ENCODE data around the gene RWDD2A. TPM values are rescaled to one million over a fixed set of nuclear protein-coding genes. Genes with fewer than 3 reads are reported as not detected.
A peak's percentile ranks its signal among the peaks of the same experiment; 100 is the strongest.

The RWDD2A gene
- total RNA-seq: 1 to 10 TPM; 5.0 to 5.2 TPM
- 1 to 10 TPM; 2.0 to 2.1 TPM for polyA plus RNA-seq

GRCh38 chr6:83192871-83193746 is at the start of gene RWDD2A, which contains the start of gene PGM3:
RWDD2A (plus strand) TSS chr6:83193357; CDS start chr6:83194452, 1,095 bp downstream.
PGM3 (minus strand) TSS chr6:83193265; CDS start chr6:83191012, 2,253 bp downstream.
- intact Hi-C loops (cut with micrococcal nuclease): loop anchor here (1.0 to 5.0 kb wide), 4 partner anchors 22 to 1034 kb away; partner anchors contain the start of genes CEP162, CYB5R4 and DOP1A
- peak within 1 kb of the TSS; percentile 87 to 99 (median 98) for H3K27ac Mint-ChIP-seq
- H3K36me3 ChIP-seq (ENCODE audit: insufficient read depth, low read length): no peaks in the 10 kb centered on the region
- H3K4me1 ChIP-seq (ENCODE audit: insufficient read depth, low read length): peaks cover 21% of the 10 kb centered on the region
- H3K9me3 Mint-ChIP-seq: no peaks in the 10 kb centered on the region
- no peaks in the 10 kb centered on the region for H3K27me3 Mint-ChIP-seq
- H3K36me3 Mint-ChIP-seq: peaks cover 3 to 22% of the 10 kb centered on the region in 2 donors
- H3K4me1 Mint-ChIP-seq: peaks cover 32 to 66% (median 49%) of the 10 kb centered on the region in 4 donors
- peak within 1 kb of the TSS; percentile 96 to 99 (median 98) for H3K4me3 Mint-ChIP-seq
- H3K27ac ChIP-seq (ENCODE audit: low read depth, low read length): peak within 1 kb of the TSS; percentile 88
- peak; percentile 87 to 90 (median 90) for DNase-seq
- H3K4me3 ChIP-seq (ENCODE audit: low read length in 2 of 2): peak within 1 kb of the TSS; percentile 65 to 71
- no peaks in the 10 kb centered on the region for H3K27me3 ChIP-seq (ENCODE audit: insufficient read depth, low read length)
- no peaks in the 10 kb centered on the region for H3K9me3 ChIP-seq (ENCODE audit: control insufficient read depth in 1 of 2, low read length in 2 of 2)
- ChIA-PET CTCF (ENCODE audit: partially characterized antibody) (interaction anchor here (4.0 to 12.0 kb wide), 2 partner anchors 22 to 127 kb away, joined by 12 to 108 read pairs; partner anchors contain the start of genes DOP1A and UBE3D), POLR2A (ENCODE audit: partially characterized antibody) (interaction anchor here (0.8 to 2.1 kb wide), 4 partner anchors 11 to 946 kb away, joined by 3 to 11 read pairs (median 6); partner anchors contain the start of genes DOP1A and IBTK)

- Histone ChIP-seq H3K4me1 (ENCODE audit: insufficient read depth, low read length) (no peaks in the 10 kb centered on the region), H3K27me3 (ENCODE audit: insufficient read depth, low read length) (no peaks in the 10 kb centered on the region), H3K36me3 (ENCODE audit: insufficient read depth, low read length) (peaks cover 15% of the 10 kb centered on the region), H3K4me3 (ENCODE audit: low read length in 2 of 2) (no peak overlapping the region), H3K27ac (ENCODE audit: low read depth, low read length) (no peak overlapping the region), H3K9me3 (ENCODE audit: control insufficient read depth in 1 of 2, low read length in 2 of 2) (no peaks in the 10 kb centered on the region)
- POLR2A ChIA-PET (ENCODE audit: partially characterized antibody): no interaction called here
- CTCF ChIA-PET (ENCODE audit: partially characterized antibody): no interaction called here
- H3K9me3 Mint-ChIP-seq: peaks cover 0 to 2% (median 0%) of the 10 kb centered on the region in 8 donors
- no peak for DNase-seq
- H3K27ac Mint-ChIP-seq: no peak overlapping the region
- H3K36me3 Mint-ChIP-seq: peaks cover 29 to 60% of the 10 kb centered on the region in 2 donors
- H3K4me1 Mint-ChIP-seq: peaks cover 0 to 3% (median 0%) of the 10 kb centered on the region in 4 donors
- intact Hi-C loops (cut with micrococcal nuclease): no loop called here
- no peak overlapping the region for H3K4me3 Mint-ChIP-seq
- no peaks in the 10 kb centered on the region for H3K27me3 Mint-ChIP-seq
Observed at GRCh38 chr6:83151114-83151513, 42.0 kb upstream of the RWDD2A start.

- DNase-seq: no peak
- H3K27ac ChIP-seq (ENCODE audit: low read depth, low read length): no peak overlapping the region
- H3K4me3 Mint-ChIP-seq: no peak overlapping the region
- peaks cover 0 to 3% (median 0%) of the 10 kb centered on the region in 4 donors for H3K4me1 Mint-ChIP-seq
- no peak overlapping the region for H3K27ac Mint-ChIP-seq
- peaks cover 15% of the 10 kb centered on the region for H3K36me3 ChIP-seq (ENCODE audit: insufficient read depth, low read length)
- intact Hi-C loops (cut with micrococcal nuclease): no loop called here
- no peaks in the 10 kb centered on the region for H3K27me3 Mint-ChIP-seq
- CTCF ChIA-PET (ENCODE audit: partially characterized antibody): interaction anchor here (2.6 kb wide), 1 partner anchor 13 kb away, joined by 11 read pairs; no protein-coding TSS in a partner anchor
- POLR2A ChIA-PET (ENCODE audit: partially characterized antibody): no interaction called here
- H3K4me1 ChIP-seq (ENCODE audit: insufficient read depth, low read length): no peaks in the 10 kb centered on the region
- H3K9me3 ChIP-seq (ENCODE audit: control insufficient read depth in 1 of 2, low read length in 2 of 2): no peaks in the 10 kb centered on the region
- H3K27me3 ChIP-seq (ENCODE audit: insufficient read depth, low read length): no peaks in the 10 kb centered on the region
- peaks cover 0 to 2% (median 0%) of the 10 kb centered on the region in 8 donors for H3K9me3 Mint-ChIP-seq
- H3K4me3 ChIP-seq (ENCODE audit: low read length in 2 of 2): no peak overlapping the region
- peaks cover 37 to 70% of the 10 kb centered on the region in 2 donors for H3K36me3 Mint-ChIP-seq
Observed at GRCh38 chr6:83152913-83153312, 40.2 kb upstream of the RWDD2A start.

GRCh38 chr6:83153883-83154521 is 39.2 kb upstream of the RWDD2A start:
- H3K27ac Mint-ChIP-seq: peak overlapping the region in 1 of 7 donors; percentile 1
- peaks cover 12% of the 10 kb centered on the region for H3K36me3 ChIP-seq (ENCODE audit: insufficient read depth, low read length)
- intact Hi-C loops (cut with micrococcal nuclease): no loop called here
- peaks cover 0 to 2% (median 0%) of the 10 kb centered on the region in 8 donors for H3K9me3 Mint-ChIP-seq
- H3K4me3 ChIP-seq (ENCODE audit: low read length in 2 of 2): no peak overlapping the region
- peaks cover 0 to 3% (median 0%) of the 10 kb centered on the region in 4 donors for H3K4me1 Mint-ChIP-seq
- no peak overlapping the region for H3K27ac ChIP-seq (ENCODE audit: low read depth, low read length)
- no peaks in the 10 kb centered on the region for H3K27me3 Mint-ChIP-seq
- no peaks in the 10 kb centered on the region for H3K9me3 ChIP-seq (ENCODE audit: control insufficient read depth in 1 of 2, low read length in 2 of 2)
- H3K4me3 Mint-ChIP-seq: no peak overlapping the region
- DNase-seq: no peak
- H3K4me1 ChIP-seq (ENCODE audit: insufficient read depth, low read length): no peaks in the 10 kb centered on the region
- ChIA-PET POLR2A (ENCODE audit: partially characterized antibody) (no interaction called here), CTCF (ENCODE audit: partially characterized antibody) (interaction anchor here (2.6 kb wide), 1 partner anchor 12 kb away, joined by 11 read pairs; no protein-coding TSS in a partner anchor)
- H3K36me3 Mint-ChIP-seq: peaks cover 37 to 63% of the 10 kb centered on the region in 2 donors
- H3K27me3 ChIP-seq (ENCODE audit: insufficient read depth, low read length): no peaks in the 10 kb centered on the region

GRCh38 chr6:83155794-83156193 is 37.4 kb upstream of the RWDD2A start:
- H3K9me3 Mint-ChIP-seq: peaks cover 0 to 2% (median 0%) of the 10 kb centered on the region in 8 donors
- ChIA-PET POLR2A (ENCODE audit: partially characterized antibody) (no interaction called here), CTCF (ENCODE audit: partially characterized antibody) (interaction anchor here (1.2 to 1.6 kb wide), 3 partner anchors 16 to 90 kb away, joined by 3 to 9 read pairs (median 4); partner anchors contain the start of gene UBE3D)
- Histone ChIP-seq H3K36me3 (ENCODE audit: insufficient read depth, low read length) (peaks cover 12% of the 10 kb centered on the region), H3K27ac (ENCODE audit: low read depth, low read length) (no peak overlapping the region), H3K4me3 (ENCODE audit: low read length in 2 of 2) (no peak overlapping the region), H3K4me1 (ENCODE audit: insufficient read depth, low read length) (no peaks in the 10 kb centered on the region), H3K9me3 (ENCODE audit: control insufficient read depth in 1 of 2, low read length in 2 of 2) (no peaks in the 10 kb centered on the region), H3K27me3 (ENCODE audit: insufficient read depth, low read length) (no peaks in the 10 kb centered on the region)
- intact Hi-C loops (cut with micrococcal nuclease): no loop called here
- H3K27ac Mint-ChIP-seq: peak overlapping the region in 2 of 7 donors; percentile 8 to 36
- H3K27me3 Mint-ChIP-seq: no peaks in the 10 kb centered on the region
- H3K4me1 Mint-ChIP-seq: no peaks in the 10 kb centered on the region
- no peak overlapping the region for H3K4me3 Mint-ChIP-seq
- no peak for DNase-seq
- H3K36me3 Mint-ChIP-seq: peaks cover 44 to 62% of the 10 kb centered on the region in 2 donors

GRCh38 chr6:83160167-83160566 is 33.0 kb upstream of the RWDD2A start:
- no peak overlapping the region for H3K4me3 Mint-ChIP-seq
- H3K36me3 Mint-ChIP-seq: peaks cover 57 to 68% of the 10 kb centered on the region in 2 donors
- H3K4me1 Mint-ChIP-seq: no peaks in the 10 kb centered on the region
- H3K27ac Mint-ChIP-seq: peak overlapping the region in 3 of 7 donors; percentile 5 to 53 (median 11)
- no peak for DNase-seq
- ChIA-PET CTCF (ENCODE audit: partially characterized antibody) (interaction anchor here (1.3 kb wide), 2 partner anchors 93 to 886 kb away, joined by 3 read pairs; partner anchors contain the start of gene DOP1A), POLR2A (ENCODE audit: partially characterized antibody) (no interaction called here)
- H3K36me3 ChIP-seq (ENCODE audit: insufficient read depth, low read length): no peaks in the 10 kb centered on the region
- no peaks in the 10 kb centered on the region for H3K27me3 ChIP-seq (ENCODE audit: insufficient read depth, low read length)
- H3K4me1 ChIP-seq (ENCODE audit: insufficient read depth, low read length): no peaks in the 10 kb centered on the region
- no peak overlapping the region for H3K4me3 ChIP-seq (ENCODE audit: low read length in 2 of 2)
- no peaks in the 10 kb centered on the region for H3K9me3 ChIP-seq (ENCODE audit: control insufficient read depth in 1 of 2, low read length in 2 of 2)
- no peak overlapping the region for H3K27ac ChIP-seq (ENCODE audit: low read depth, low read length)
- no peaks in the 10 kb centered on the region for H3K27me3 Mint-ChIP-seq
- intact Hi-C loops (cut with micrococcal nuclease): no loop called here
- H3K9me3 Mint-ChIP-seq: peaks cover 0 to 2% (median 0%) of the 10 kb centered on the region in 8 donors
